SK-N-SH treated with all-trans-retinoic acid at 6 μM for 48 hours (cell line): ENCODE measurements around the gene MYH6.

Source experiments
- ARNTL ChIP-seq: fragments of 450-650 bp; formaldehyde crosslinking; IDR thresholded peaks from 2 replicates; pipeline ENCODE4 v1.5.0; 2020; ENCODE audit warnings: low read depth, mild to moderate bottlenecking, moderate library complexity, borderline replicate concordance
- CSDC2 ChIP-seq: fragments of 250-450 bp; sonication (Bioruptor Pico); IDR thresholded peaks from 2 replicates; pipeline ENCODE4 v1.5.0; 2020; ENCODE audit warnings: mild to moderate bottlenecking, moderate library complexity
- CSRNP3 ChIP-seq: fragments of 250-450 bp; sonication (Bioruptor Pico); IDR thresholded peaks from 2 replicates; pipeline ENCODE4 v1.5.1; 2021; ENCODE audit warnings: mild to moderate bottlenecking, moderate library complexity
- ISL1 ChIP-seq: fragments of 250-450 bp; sonication (Bioruptor Pico); IDR thresholded peaks from 2 replicates; pipeline ENCODE4 v2.1.2; 2022; ENCODE audit warnings: mild to moderate bottlenecking, moderate library complexity
- OSR1 ChIP-seq: fragments of 250-450 bp; sonication (Bioruptor Pico); IDR thresholded peaks from 2 replicates; pipeline ENCODE4 v1.8.0; 2022; ENCODE audit warnings: moderate library complexity, mild to moderate bottlenecking, inconsistent platforms
- POU6F1 ChIP-seq: fragments of 250-450 bp; sonication (Bioruptor Pico); IDR thresholded peaks from 2 replicates; pipeline ENCODE4 v1.8.0; 2021; ENCODE audit warnings: low read depth, mild to moderate bottlenecking, moderate library complexity, borderline replicate concordance
- RARB ChIP-seq: fragments of 250-450 bp; sonication (Bioruptor Pico); IDR thresholded peaks from 2 replicates; pipeline ENCODE4 v1.8.0; 2021; ENCODE audit warnings: mild to moderate bottlenecking, moderate library complexity
- SNAI2 ChIP-seq: fragments of 250-450 bp; sonication (Bioruptor Pico); IDR thresholded peaks from 2 replicates; pipeline ENCODE4 v1.5.0; 2020; ENCODE audit warnings: mild to moderate bottlenecking, moderate library complexity
- ZFP3 ChIP-seq: fragments of 250-450 bp; sonication (Bioruptor Pico); IDR thresholded peaks from 2 replicates; pipeline ENCODE4 v1.5.0; 2020; ENCODE audit warnings: mild to moderate bottlenecking, moderate library complexity

GRCh38 chr14:23382731-23383440 lies 25.2 kb downstream of the MYH6 start:
- no peak for TF ChIP-seq RARB (CRISPR knock-in tag)
- no peak for TF ChIP-seq ZFP3
- no peak for TF ChIP-seq ARNTL (CRISPR knock-in tag)
- no peak for TF ChIP-seq CSRNP3 (CRISPR knock-in tag)
- TF ChIP-seq CSDC2 (CRISPR knock-in tag), result no peak
- TF ChIP-seq ISL1 (CRISPR knock-in tag), result no peak
- TF ChIP-seq OSR1 (CRISPR knock-in tag), result no peak
- no peak for TF ChIP-seq SNAI2 (CRISPR knock-in tag)
- TF ChIP-seq POU6F1 (CRISPR knock-in tag), result no peak
